Measurements from ENCODE around the gene FGD3.
A peak's percentile ranks its signal among the peaks of the same experiment; 100 is the strongest.

Gene FGD3

DNA sequence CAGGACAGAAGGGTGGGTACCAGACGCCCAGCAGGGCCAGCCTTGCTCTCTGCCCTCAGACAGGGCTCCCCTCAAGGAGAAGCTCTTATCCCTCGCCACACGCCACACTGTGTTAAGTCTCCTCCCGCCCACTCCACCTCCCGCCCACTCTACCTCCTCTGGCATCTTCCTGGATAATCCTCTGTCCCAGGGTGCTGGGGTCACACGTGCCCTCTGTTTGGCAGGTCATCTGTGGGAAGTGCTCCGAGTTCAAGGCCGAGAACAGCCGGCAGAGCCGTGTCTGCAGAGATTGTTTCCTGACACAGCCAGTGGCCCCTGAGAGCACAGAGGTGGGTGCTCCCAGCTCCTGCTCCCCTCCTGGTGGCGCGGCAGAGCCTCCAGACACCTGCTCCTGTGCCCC is 85.2 kb downstream of the FGD3 start:
- peak in 1 of 2 donors; percentile 6 for DNase-seq

DNA sequence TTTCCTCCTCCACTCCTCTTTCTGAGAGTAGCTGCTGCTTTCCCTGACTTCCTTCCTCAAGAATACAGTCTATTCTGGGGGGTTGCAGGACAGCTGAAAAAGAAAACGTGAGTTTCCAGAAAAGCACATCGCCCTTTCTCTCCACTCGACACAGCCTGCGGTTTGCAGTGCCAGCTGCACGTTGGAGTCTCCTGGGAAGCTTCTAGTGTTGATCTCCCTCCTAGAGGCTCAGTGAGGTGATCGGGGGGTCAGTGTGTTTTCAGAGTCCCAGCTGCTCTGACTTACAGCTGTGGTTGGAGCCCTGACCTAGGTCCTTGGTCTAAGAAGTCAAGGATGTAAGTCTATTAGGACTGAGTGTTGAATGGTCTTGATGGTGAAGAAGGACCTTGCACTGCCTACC is 86.2 kb downstream of the FGD3 start:
- DNase-seq: no peak

DNA sequence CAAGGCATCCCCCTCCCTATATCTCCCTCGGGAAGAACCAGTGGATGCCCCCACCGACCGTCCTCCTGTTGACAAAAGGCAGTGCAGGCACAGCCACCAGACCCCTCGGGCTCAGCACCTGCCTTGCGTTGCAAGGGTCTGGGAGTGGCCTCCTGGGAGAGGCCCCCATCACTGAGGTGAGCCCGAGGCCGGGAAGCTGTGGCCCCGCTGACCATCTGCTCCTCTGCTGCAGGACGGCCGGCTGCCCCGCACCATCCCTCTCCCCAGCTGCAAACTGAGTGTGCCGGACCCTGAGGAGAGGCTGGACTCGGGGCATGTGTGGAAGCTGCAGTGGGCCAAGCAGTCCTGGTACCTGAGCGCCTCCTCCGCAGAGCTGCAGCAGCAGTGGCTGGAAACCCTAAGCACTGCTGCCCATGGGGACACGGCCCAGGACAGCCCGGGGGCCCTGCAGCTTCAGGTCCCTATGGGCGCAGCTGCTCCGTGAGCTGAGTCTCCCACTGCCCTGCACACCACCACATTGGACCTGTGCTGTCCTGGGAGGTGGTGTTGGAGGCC is 87.9 kb downstream of the FGD3 start:
- DNase-seq: no peak

DNA sequence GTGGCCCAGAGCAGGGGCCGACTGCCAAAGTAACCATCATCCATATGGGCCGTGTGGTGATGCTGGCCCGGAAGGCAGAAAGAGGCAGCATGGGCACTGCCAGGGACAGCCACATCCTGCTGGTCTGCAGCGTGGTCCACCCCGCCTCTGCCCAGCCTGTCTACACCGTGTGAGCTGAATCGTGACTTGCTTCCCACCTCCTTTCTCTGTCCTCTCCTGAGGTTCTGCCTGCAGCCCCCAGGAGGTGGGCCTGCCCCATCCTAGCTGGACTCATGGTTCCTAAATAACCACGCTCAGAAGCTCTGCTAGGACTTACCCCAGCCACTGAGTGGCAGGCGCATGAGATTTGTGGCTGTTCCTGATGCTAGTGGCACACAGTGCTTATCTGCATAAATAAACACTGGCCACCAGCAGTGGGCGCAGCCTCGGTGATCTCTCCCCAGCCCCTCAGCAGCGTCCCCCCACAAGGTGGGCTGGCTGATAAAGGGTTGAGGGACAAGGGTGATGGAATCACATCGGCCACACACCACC is 88.6 kb downstream of the FGD3 start:
- DNase-seq: no peak

DNA sequence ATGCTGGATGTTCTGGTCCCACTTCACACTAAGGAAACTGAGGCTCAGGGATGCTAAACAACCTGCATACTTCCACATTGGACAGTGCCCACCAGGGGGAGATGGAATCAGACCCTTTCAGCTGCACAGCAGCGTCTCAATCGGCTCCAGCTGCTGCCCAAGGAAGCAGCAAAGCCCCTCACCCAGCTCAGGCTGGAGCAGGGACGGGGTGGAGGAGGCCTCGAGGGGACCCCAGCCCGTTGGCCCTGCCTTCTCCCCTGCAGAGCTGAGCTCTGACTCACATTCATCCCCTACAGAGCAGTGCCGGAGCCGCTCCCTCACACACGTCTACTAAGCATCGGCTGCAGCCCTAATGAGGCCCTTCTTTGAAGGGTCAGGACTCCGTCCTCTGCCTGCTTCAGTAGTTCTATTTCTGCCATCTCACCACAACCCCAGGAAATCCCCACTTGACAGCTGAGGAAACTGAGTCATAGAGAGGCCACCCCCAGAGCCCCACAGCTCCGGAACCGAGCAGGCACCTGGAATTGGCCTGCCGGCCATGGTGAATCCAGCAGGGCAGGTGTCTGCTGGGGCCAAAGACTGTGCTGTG is 89.7 kb downstream of the FGD3 start:
- no peak for DNase-seq

DNA sequence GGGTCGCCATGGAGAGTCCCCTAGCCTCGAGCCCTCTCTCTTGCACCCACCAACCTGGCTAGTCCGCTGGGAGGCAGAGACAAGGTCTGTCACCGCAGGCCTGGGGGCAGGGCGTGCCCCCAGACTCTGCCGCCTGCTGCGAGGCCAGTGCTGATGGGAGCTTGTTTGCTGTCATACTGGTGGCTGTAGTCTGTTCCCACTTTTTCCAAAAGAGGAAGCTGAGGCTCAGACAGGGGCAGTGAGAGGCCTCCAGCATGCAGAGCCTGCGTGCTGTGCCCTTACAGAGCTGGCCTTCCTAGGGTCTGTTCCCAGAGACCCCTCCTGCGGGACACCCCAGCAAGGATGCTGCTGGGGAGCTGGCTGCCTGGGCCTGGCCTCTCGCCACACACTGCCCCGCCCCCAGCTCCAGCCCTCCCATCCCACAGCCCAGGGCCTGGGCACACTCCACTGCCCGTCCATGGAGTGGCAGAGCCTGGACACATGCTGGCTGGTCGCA is 90.2 kb downstream of the FGD3 start:
- peak; percentile 53 to 61 for DNase-seq

DNA sequence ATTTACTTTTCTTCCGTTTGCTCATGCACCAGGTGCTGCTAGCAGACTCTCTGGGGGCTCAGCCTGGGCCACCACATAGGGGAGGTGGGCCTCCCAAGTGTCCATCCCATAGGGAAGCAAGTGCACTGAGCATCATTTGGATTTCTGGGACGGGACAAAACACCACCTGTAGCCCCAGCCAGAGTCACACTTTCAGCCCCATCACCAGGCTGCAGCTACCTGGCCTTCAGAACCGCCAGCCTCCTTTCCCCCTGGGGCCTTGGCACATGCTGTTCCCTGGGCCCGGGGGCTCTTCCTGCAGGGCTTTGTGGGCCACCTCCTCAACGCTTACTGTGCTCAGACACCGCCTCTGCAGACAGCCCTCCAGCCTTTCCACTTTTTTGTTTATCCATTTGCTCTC is 91.6 kb downstream of the FGD3 start:
- DNase-seq: no peak

DNA sequence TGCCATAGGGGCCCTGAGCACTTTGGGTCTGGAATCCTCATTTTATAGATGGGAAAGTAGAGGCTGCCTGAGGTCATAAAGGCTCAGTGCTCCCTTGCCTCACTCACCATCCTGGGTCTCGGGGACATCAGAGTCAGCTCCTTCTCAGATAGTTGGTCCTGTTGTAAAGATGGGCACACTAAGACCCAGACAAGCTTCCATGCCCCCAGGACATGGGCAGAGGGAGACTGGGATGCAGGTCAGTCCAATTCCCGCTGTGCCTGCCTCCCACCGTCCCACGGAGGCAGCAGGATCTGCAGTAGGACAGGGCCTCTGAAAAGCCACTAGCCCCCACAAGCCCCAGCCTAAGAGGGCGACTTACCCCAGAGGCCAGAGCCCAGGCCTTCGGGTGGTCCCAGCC is 92.1 kb downstream of the FGD3 start:
- DNase-seq: no peak

DNA sequence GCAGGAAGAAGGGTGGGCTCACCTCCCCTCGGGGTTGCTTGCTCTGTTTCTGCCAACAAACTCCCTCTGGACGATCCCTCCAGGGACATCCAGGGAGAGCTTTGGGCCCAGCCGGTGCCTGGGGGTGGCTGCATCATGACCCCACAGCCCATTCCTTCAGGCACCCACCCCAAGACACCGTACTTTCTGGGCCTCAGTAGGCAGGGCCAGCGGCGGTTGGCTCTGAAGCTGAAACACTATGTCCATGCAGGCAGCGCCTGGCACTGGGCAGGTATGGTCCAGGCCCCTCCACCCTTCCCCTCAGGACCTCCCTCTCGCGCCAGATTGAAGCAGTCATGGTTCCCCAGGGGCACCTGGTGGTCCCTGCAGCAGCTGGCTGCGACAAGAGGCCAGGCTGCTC is 92.7 kb downstream of the FGD3 start:
- DNase-seq: no peak

DNA sequence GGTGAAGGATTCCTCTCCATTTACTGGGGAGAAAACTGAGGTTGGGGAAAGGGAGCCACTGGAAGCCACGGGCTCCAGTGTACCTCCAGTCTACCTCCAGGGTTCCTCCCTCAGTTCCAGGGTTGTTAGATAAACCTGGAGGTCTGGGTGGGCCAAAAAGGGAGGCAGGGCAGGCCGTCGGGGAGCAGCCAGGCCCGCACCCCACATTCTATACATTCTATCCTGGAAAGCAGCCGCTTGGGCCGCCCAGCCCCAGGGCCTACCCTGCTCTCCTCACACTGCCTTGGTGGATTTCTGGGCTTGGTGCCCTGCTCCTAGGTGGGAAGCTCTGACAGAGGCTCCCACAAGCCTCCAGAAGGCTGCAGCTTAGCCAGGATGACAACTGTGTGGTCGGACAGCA is 93.1 kb downstream of the FGD3 start:
- no peak for DNase-seq

DNA sequence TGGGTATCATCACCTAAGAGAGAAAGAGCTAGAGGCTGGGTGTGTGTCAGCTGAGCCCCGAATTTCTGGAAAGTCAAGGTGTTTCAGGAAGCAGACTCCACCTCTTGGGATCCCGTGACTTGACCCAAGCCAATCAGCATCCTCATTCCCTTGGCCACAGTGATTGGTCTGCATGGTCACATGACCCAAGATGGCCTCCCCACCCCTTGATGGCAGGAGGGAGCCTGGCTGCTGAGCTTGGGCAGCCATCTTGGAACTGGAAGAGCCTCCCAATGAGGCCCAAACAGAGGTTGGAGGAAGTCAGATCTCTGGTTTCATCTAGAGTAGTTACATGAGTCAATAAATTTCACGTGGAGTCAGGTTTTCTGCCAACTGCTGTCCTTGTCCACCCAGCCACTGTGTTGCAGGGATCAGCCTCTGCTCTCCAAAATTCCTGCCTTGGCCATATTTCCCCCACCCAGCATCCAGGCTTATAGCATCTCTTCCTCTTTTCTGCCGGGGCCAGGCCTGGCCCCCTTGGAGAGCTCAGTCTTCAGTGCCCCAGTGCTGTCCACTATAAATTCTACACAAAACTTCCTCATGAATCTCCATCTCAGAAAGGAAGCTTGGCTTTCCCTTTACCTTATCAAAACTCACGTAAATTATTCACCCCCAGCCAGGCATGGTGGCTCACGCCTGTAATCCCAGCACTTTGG is 93.9 kb downstream of the FGD3 start:
- DNase-seq: no peak

DNA sequence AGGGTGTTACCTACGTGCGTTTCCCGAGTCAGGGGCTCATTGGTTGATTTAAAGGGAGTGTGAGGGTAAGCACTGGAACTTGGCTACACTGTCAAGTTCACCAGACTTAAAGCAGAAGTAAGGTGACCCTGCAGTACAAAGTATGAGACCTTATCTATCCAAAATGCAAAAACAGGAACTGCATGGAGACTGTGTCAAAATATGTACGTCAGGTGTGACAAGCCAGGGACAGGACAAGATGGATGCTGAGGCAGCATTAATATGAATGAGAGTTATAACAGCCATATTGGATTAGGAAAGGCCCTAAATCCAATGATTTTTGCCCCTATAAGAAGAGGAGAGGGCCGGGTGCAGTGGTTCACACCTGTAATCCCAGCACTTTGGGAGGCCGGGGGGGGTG is 95.8 kb downstream of the FGD3 start:
- DNase-seq: no peak

DNA sequence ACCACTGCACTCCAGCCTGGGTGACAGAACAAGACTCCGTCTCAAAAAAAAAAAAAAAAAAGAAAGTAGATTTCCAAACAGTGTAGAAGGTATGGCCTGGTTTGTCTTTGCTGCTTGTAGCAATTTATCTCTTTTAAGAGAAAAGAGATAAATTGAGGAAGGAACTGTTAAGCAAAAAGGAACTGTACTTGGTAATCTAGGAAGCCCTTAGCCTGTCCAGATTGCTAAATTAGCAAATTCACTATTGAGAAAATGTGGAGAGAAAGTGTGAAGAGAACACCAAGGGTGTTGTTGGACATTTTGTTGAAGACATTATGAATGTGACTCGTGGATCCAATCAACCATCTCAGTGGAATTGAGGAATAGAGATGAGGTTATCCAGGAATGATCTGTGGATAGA is 98.2 kb downstream of the FGD3 start:
- DNase-seq: peak; percentile 80

DNA sequence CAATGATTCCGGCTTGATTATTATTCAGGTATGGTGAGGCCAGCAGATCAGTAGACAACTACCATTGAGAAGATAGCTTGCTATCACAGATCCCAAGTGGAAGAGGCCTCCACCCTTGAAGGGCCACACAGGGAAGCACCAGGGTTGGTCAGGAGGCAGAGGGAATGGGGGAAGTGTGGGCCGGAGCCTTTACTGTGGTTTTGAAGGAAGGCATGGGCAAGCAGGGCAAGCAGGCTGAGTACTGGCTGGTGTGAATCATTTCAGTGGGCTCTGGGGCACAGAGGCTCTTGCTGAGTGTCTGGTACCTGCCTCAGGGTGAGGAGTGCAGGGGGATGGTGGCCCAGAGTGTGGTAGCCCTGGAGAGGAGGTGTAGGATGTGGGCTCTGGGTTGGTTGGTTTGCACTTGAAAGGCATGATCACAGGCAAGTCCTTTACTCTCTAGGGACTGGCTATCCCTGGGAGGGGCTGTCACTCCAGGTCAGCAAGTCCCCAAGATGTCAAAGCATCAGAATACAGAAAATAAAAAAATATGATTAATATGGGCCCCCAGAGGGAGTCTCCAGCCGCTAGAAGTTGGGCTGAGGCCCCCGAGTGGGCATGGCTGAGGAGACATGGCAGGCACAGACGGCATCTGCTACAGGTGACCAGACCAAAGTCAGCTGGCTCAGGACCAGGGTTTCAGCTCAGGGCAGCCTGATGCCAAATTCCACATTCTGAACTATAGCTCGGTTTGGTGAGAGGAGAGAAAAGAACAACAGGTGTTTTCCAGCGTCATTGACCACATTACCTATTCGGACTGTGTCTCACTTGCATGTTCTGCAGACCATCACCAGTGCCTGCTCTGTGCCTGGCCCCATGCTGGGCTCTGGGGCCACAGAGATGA is 101.5 kb downstream of the FGD3 start:
- DNase-seq: no peak

DNA sequence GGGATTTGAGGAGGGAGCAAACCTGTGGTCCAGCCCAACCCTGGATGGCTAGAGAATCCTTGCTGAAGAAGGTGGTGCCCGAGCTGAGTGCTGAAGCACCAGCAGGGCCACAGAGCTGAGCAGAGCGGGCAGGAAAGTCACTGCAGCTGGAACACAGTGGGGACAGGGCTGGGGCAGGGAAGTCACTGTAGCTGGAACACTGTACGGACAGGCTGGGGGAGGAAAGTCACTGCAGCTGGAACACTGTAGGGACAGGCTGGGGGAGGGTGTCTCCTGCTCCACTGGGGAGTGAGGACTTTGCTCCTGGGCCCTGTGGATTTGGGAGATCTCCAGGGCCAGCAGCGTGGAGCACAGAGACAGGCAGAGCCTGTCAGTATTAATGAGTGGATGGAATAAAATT is 102.2 kb downstream of the FGD3 start:
- no peak for DNase-seq

DNA sequence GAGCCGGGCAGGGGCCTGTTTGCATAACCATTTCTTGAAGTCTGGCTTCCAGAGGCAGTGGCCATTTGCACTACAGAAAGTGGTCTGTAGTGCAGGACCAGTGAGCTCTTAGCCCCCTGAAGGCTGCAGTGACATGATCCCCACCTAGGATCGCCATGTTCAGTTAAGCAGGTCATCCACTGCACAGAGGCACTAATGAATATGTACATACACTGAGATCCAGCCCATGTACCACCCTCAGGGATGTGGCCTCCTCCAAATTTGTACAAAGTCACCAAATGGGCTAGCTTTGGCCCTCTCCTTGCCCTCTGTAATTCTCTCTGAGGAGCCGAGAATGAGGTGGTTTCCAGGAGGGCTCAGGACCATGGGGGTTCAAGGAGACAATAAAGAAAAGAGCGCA is 102.9 kb downstream of the FGD3 start:
- DNase-seq: no peak

DNA sequence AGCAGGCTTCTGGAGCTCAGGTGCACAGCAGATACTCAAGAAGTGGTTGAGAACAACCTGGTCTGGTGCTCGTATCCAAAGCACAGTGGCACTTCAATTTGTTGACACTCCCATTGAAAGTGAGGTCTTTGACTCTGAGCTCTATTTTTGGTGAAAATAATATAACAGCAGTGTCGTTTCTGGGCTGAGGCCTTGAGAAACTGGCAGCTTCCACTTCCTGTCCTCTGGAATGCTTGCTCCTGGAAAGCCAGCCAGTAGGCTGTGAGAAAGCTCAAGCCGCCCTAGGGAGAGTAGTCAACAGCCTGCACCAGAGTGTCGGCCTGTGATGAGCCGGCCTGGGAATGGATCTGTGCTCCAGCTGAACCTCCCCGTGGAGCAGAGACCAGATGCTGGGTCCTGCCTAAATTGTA is 104.4 kb downstream of the FGD3 start:
- DNase-seq: no peak

DNA sequence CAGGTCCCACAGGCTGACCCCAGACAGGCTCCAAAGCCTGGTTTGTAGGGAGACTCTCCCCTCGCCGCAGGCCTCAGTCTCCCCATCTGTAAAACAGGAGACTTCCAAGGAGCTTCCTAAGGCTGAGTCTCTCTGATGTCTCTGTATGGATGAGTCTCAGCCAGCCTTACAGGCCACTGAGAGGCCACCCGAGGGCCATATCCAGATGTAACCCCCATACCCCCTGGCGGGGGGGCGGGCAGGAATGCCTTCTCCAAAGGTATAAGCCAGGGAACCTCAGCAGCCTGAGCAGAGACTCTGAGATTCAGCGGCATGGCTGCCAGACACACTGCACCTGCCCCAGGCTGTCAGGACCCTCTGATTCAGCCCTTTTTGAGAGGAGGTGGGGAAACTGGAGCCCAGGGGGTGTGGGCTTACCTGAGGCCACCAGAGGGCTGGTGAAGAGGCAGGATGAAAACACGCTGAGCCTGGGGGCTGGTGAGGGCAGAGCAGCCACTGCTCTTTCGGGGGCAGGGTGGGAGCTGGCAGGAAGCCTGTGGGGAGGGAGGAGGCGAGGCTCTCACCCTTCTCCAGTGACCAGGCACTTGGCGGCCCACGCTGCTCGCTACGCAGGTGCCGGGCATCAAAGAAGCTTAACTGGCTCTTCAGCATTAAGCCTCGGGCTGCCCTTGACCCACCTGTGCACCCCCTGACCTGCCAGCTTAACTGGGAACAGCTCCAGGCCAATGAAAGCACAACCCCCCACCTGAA is 105.6 kb downstream of the FGD3 start:
- DNase-seq: no peak

DNA sequence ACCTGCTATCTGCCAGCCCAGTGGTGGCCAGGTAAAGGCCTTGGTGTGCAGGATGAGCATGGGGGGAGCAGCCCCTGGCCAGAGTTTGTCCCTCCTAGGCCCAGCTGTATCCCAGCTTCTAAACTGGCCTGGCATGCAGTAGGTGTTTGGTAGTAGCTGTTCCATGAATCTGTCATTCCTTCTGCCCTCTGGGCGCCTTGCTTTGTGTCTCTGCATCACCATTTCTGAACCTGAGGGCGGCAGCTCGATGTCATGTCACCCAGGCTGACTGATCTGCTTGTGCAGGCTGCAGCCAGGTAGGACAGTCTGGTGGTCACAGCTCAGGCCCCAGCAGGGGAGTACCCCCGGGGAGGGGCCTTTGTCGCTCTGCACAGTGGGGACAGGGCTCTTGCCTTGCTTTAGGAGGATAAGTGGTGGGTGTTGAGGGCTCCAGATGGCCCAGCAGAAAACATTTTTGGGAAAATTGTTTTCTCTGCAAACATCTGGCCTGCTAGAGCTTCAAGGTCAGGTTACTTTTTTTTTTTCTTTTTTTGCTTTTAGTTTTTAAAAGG is 106.5 kb downstream of the FGD3 start:
- no peak for DNase-seq

DNA sequence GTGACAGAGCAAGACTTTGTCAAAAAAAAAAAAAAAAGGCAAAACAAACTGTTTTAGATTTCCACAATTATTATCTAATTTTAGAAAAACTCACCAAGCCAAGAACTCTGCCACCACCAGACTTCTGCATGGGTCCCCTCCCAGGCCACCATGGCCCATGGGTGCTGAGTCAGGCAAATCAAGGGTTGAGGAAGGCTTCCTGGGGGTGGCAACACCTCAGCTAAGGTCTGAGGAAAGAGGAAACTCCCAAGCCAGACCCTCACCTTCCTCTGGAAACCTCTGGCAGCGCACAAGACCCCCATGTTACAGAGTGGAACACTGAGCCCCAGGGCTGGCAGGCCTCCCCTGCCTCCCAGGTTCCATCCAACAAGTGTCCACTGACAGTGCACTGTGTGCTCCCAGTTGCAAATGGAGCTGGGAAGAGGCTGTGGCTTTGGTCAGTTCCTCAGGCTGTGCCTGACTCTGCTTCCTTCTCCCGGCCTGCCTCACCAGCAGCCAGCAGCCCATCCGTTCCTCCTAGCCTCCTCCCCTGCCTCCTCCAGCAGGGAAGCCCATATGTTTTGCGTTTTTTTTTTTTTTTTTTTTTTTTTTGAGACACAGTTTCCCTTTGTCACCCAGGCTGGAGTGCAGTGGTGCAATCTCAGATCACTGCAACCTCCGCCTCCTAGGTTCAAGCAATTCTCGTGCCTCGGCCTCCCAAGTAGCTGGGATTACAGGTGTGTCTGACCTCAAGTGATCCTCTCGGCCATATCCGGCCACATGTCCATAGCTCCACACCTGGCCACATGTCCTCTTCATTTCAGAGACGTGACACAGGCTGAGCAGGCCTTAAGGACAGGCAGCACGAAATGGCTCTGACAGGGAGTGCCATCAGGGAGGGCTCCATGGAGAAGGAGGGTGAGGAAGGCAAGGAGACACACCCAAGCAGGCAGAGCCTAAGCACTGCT is 107.7 kb downstream of the FGD3 start:
- DNase-seq: peak; percentile 45 to 53

All from inflammatory macrophage treated with lipopolysaccharide for 1 hour (primary cell).